GM04503 (cell line): ENCODE measurements around the gene OXSR1.
A peak's percentile ranks its signal among the peaks of the same experiment; 100 is the strongest.
"Not testable (repeated sequence)": the region's sequence is repeated elsewhere in the genome, so short reads cannot be mapped to it uniquely, and the experiment has no call there.

Experiments
- DNase-seq: peaks from one replicate; pipeline ENCODE4 v3.0.0-alpha.2; 2012; ENCODE audit warnings: low read depth

The OXSR1 gene

DNA sequence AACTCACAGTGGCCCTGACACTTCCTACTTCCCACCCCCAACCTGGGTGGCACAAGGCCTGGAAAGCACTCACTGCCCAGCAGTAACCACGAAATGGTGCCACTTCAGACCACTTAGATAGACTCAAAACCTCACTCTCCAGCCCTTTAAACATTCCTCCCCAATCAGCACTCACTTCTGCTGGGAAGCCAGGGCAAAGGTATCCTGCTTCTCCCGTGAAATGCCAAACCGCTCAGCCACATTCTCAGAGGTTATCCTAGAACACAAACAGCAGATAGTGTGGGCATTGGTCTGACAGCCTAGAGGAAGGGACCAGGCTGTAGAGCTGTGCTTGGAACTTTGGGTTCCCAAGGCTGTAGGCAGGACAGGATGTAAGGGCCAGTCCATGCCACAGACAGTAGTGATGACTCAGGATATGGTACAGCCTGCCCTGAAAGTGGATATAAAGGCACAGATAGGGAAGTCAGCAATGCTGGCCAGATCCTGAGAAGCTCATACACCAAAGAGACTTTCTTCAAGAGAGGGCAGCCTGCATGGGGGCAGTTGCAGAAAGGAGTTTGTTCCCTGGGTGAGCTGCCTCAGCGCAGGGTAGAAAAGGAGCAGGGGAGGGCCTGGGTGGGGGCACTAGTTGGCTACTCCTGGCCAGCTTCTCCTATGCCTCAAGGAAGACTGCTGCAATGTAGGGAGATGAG is 37.6 kb upstream of the OXSR1 start:
- no peak for DNase-seq

DNA sequence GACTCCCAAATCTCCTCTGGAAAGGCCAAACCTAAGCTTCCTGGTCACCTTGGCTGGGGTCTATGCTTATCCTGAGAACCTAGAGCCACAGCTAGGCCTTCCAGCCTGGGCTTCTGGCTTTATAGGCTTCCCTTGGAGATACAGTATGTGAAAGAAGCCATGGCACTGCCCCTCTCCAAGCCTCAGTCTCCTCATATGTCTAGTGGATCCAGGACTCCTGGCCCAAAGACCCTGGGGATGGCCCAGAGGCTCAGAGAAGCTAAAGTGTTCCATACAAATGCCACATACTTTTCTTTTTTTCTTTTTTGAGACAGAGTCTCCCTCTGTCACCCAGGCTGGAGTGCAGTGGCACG is 37.1 kb upstream of the OXSR1 start:
- no peak for DNase-seq

GRCh38 chr3:38129058-38129457 is 36.3 kb upstream of the OXSR1 start:
- no peak for DNase-seq

GRCh38 chr3:38130631-38131065 is 34.7 kb upstream of the OXSR1 start:
- no peak for DNase-seq

- DNase-seq: no peak
Observed at GRCh38 chr3:38131621-38132369, 33.5 kb upstream of the OXSR1 start.

DNA sequence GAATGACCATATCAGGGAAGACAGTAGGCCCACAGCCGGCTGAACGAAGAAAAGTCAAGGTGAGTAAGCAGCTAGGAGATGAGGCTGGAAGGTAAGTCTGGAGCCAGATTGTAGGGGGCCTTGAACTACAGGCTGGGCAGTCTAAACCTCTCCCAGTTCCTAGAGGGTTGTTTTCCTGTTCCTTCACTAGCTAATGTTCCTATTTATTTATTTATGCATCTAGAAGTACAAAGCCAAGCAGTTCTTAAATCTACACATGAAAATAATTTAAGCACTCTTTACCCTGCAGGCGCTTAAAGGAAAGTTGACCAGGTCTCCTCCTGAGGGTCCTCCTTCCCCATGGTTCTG is 32.2 kb upstream of the OXSR1 start:
- no peak for DNase-seq

- no peak for DNase-seq
Observed at GRCh38 chr3:38133557-38134405, 31.6 kb upstream of the OXSR1 start.

GRCh38 chr3:38134517-38135143 is 30.7 kb upstream of the OXSR1 start:
- not testable (repeated sequence) for DNase-seq

DNA sequence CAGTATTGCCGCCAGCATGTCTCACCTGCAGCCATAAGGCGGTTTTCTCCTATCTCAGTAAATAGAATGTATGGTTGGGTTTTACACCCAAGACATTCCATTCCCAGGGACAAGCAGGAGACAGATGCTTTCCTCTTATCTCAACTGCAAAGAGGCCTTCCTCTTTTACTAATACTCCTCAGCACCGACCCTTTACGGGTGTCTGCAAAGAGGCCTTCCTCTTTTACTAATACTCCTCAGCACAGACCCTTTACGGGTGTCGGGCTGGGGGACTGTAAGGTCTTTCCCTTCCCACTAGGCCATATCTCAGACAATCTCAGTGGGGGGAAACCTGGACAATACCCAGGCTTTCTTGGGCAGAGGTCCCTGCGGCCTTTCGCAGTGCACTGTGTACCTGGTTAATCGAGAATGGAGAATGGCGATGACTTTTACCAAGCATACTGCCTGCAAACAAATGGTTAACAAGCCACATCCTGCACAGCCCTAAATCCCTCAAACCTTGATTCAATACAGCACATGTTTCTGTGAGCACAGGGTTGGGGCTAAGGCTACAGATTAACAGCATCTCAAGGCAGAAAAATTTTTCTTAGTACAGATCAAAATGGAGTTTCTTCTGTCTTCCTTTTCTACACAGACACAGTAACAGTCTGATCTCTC is 29.6 kb upstream of the OXSR1 start:
- DNase-seq: not testable (repeated sequence)

DNA sequence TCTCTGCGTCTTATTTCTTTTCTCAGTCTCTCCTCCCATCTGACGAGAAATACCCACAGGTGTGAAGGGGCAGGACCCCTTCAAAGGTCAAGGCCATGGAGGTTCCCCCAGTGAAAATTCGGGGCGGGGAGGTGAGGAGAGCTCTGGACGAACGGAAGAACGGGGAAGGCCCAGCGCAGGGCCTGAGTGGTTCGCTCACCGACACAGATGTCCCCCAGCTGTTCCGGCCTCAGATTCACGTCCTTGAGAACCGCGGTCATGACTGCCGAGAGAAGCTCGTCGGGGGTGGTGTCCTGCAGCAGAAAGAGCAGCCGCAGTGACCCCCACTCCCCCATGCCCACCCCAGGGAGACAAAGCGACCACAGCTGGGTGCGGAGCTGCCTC is 29.0 kb upstream of the OXSR1 start:
- DNase-seq: no peak

GRCh38 chr3:38136777-38137614 is 28.3 kb upstream of the OXSR1 start, which contains the start of gene ACAA1:
TSS of gene ACAA1 (minus strand) at chr3:38137127. CDS start at chr3:38137035, 92 bp downstream.
- DNase-seq: peak; percentile 93

DNA sequence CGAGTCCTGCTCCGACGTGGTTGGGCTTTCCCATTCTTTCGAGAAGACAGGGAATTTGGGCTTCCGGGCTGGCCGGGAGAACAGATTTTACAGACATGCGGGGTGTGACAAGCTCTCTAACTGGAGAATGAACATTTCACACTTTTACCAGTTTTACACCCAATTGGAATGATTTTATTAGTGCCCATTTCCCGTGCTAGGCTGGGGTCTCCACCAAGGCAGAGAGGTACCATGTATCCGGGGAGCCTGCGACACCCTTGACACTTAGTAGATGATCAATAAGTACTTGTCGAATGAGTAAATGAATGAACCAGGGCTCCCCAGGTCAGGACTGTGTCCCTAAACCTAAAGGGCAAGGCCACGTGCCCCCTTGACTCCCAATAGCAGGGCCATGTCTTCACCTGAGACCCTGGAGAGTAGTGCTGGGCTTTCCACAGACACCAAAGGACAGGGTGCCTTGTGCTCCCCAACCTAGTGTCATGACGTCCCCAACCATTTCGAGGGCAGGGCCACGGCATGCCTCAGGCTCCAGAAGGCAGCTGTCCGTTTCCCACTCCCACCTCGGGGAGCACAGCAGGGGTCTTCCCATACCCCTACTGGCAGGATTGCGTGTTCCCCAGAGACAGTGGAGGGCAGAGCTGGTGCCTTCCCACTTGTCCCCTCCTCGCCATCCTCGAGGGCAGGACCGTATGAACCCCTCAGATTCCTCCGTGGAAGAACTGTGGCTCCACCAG is 27.6 kb upstream of the OXSR1 start:
- no peak for DNase-seq

- DNase-seq: no peak
Observed at GRCh38 chr3:38138349-38139190, 26.8 kb upstream of the OXSR1 start, which contains the start of gene MYD88. TSS of gene MYD88 (plus strand) at chr3:38138661. CDS start at chr3:38138701, 40 bp downstream.

DNA sequence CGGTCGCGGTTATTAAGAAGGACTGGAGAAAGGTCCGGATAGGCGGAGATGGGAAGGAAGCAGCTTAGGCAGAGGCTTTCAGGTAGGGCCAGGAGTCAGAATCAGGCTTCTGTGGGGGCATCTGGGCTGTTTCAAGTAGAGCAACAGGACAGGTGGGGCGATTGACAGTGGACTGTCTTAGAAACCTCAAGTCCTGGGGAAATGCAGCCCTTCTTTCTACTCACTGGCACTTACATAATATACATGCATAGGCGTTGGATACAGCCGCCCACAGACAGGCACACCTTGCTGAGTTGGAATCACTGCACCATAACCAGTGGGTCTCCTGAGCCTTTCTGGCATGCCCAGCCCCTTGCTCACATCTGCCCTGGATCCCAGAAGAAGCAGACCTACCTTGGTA is 26.1 kb upstream of the OXSR1 start:
- DNase-seq: no peak

- DNase-seq: no peak
Observed at GRCh38 chr3:38139652-38140051, 25.7 kb upstream of the OXSR1 start.

DNA sequence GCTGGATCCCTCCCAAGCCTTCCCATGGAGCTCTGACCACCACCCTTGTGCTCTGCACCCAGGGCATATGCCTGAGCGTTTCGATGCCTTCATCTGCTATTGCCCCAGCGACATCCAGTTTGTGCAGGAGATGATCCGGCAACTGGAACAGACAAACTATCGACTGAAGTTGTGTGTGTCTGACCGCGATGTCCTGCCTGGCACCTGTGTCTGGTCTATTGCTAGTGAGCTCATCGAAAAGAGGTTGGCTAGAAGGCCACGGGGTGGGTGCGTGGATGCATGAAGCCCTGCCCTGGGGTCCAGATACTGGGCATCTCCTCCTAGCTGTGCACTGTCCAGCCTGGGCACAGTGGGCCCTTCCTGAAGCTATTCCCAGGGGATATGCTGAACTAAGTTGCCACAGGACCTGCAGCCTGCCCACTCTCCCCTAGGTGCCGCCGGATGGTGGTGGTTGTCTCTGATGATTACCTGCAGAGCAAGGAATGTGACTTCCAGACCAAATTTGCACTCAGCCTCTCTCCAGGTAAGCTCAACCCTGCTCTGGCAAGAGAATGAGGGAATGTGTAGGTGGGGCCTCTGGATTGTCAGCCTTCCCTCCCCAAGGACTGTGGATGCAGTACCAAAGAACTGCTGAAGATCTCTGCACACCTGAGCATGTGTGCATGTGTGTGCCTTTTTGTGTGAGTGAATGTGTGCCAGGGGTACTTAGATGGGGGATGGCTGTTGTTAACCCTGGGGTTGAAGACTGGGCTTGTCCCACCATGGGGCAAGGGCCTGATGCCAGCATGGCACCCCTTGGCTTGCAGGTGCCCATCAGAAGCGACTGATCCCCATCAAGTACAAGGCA is 24.8 kb upstream of the OXSR1 start:
- DNase-seq: no peak

- DNase-seq: no peak
Observed at GRCh38 chr3:38141173-38141951, 24.0 kb upstream of the OXSR1 start.

DNA sequence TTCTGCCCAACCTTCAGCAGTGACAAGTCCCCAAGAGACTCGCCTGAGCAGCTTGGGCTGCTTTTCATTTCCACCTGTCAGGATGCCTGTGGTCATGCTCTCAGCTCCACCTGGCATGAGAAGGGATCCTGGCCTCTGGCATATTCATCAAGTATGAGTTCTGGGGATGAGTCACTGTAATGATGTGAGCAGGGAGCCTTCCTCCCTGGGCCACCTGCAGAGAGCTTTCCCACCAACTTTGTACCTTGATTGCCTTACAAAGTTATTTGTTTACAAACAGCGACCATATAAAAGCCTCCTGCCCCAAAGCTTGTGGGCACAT is 23.4 kb upstream of the OXSR1 start:
- no peak for DNase-seq
